ENCODE data around the gene EFHC1. TPM values are rescaled to one million over a fixed set of nuclear protein-coding genes. Genes with fewer than 3 reads are reported as not detected.
"Not testable (repeated sequence)": the region's sequence is repeated elsewhere in the genome, so short reads cannot be mapped to it uniquely, and the experiment has no call there.

The EFHC1 gene, protein sequence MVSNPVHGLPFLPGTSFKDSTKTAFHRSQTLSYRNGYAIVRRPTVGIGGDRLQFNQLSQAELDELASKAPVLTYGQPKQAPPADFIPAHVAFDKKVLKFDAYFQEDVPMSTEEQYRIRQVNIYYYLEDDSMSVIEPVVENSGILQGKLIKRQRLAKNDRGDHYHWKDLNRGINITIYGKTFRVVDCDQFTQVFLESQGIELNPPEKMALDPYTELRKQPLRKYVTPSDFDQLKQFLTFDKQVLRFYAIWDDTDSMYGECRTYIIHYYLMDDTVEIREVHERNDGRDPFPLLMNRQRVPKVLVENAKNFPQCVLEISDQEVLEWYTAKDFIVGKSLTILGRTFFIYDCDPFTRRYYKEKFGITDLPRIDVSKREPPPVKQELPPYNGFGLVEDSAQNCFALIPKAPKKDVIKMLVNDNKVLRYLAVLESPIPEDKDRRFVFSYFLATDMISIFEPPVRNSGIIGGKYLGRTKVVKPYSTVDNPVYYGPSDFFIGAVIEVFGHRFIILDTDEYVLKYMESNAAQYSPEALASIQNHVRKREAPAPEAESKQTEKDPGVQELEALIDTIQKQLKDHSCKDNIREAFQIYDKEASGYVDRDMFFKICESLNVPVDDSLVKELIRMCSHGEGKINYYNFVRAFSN
- total RNA-seq (2014; rRNA removed; shearing (Covaris generic)), result 14.1 and 23.7 TPM in 2 replicates
- polyA plus RNA-seq (2015; cell fraction: cytosol; rRNA removed), result 6.0 and 12.0 TPM in 2 replicates
- polyA plus RNA-seq (2015; cell fraction: nucleus; rRNA removed), result 259 and 284 TPM in 2 replicates

DNA sequence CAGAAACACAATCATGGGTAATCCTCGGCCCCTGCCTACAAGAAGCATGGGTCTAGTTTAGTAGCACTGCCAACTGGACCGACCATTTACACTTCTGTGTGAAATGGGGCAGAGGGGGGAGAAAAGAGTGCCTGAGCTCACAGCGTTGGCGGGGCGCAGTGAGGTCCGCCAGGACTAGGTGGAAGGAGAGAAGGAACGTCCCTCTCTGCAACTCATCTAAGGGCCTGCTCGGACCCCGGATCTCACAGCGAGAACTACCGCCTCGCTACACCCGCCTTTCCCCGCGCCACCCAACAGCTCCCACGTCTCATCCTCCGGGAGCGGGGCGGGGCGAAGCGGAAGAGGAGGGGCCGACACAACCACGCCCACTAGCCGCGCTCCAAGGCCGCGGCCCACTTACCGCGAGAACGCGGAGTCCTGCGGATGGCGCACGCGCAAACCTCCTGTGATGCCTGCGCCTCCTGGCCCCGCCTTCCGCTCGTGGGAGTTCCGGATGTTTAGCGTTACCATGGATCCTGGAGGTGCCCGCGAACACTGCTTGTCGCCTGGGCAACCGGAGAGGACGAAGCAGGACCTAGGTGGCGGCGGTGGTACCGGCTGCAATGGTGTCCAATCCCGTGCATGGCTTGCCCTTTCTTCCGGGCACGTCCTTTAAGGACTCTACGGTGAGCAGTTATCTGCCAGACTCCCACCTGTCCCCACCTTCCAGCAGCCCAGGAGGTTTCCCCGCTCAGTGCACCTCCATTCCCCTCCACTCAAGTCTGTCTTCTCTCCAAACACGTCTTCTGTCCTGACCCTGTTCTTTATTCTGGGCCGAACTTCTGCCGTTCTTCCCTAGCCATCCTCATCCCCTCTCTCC lies at the start of gene EFHC1:
Gene EFHC1 (plus strand): TSS at position 534 of the 859 bp plus-strand sequence. CDS start 69 bp downstream, at position 603.
- in situ Hi-C loops (cut with HindIII; ENCODE audit: low pct_unique_long_range_greater_than_20kb, low sequenced_read_pairs), result loop anchor here (25.0 kb wide), 1 partner anchor 242 kb away; the partner anchor contains the start of gene TMEM14A
- peak; percentile 97 for DNase-seq (ENCODE audit: low read depth, low spot score)

DNA sequence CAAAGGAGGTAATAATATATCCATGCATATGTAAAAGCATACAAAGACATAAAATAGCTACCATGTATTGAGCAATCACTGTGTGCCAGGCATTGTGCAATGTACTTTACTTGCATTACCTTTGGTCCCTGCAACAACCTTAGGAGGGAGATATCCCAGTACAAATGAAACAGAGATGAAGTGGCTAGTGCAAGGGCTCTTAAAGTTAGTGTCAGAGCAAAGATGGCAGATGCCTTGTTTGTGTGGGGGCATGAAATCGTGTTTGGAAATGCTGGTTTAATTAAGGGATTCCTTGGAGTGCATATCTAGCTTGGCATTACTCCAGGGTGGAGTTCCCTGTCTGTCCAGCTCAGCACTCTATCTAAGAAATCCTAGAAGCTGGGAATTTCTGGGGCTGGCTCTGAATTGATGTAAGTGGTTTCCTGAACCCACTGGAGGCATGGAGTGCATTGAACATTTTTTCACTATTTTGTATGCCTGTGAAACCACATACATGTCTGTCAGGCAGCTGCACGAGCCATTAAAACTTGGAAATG lies 48.4 kb upstream of the EFHC1 start:
- DNase-seq (ENCODE audit: low read depth, low spot score), result no peak
- in situ Hi-C loops (cut with HindIII; ENCODE audit: low pct_unique_long_range_greater_than_20kb, low sequenced_read_pairs), result no loop called here

DNA sequence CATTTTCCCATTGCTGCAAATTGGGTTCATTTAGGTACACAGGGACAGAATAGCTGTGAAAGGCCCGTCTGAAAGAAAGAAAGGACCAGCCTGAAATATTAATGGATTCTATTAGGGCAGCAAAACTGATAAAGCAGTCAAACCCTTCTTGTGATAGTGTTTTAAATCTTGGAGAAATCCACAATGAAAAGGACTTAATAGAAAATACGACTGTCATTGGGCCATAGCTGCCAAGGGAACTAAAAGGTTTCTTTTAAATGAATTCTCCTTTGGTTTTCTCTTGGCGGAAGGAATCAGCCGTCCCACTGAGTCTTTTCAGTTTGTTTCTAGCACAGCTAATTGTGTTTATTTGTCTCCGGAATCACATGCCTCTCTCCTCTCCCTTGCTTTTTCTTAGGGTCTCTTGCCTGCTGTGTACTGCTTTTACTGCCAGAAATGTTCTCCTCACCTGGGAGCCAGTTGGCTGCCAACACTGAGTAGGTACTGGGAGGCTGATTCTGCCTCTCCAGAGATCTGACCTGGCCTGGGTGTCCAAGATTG lies 46.9 kb upstream of the EFHC1 start:
- DNase-seq (ENCODE audit: low read depth, low spot score), result no peak
- in situ Hi-C loops (cut with HindIII; ENCODE audit: low pct_unique_long_range_greater_than_20kb, low sequenced_read_pairs), result no loop called here

DNA sequence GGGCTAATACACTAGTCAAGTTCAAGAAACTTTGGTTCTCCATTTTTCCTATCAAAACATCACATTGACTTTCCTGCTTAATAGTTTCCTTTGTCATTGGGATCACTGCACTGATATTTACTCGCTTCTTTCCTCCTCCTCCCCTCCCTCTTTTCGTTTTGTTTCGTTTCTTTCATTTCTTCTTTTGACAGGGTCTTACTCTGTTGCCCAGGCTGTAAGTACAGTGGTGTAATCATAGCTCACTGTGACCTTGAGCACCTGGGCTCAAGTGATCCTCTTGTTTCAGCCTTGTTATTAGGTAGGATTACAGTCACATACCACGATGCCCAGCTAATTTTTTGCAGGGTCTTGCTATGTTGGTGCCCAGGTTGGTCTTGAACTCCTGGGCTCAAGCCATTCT lies 45.9 kb upstream of the EFHC1 start:
- in situ Hi-C loops (cut with HindIII; ENCODE audit: low pct_unique_long_range_greater_than_20kb, low sequenced_read_pairs), result no loop called here
- DNase-seq (ENCODE audit: low read depth, low spot score), result no peak

DNA sequence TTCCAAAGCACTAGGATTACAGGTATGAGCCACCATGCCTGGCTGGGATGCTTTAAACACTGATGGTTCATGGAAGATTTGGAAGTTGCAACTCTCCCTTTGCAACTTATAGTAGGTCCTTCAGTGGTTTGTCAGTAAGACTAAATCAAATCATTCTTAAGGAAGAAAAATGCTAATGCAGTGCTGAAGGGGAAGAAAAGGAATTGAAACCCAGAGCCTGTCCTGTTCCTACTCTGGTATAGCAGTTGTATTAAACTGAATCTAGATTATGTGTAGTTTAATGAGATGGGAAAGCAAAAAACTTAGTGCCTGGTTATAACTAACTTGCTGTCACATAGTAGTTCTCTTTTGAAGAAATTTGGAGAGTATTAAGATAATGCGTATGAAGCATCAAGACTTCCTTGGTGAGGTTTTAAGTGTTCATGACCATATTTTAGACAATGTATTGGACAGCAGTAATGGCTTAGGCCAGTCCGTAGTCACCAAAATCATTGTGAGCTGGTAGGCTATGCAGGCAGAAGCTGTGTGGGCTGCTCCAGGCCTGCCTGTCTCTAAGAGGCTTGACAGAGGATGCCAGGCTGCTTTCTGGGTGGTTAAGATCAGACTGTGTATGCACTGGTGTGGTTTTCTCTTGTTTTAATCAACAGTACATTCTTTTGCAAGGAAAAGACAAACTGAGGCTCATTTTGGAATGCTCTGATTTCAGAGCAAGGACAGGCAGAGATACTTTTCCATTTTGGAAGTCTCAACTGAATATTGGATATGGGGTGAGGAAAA lies 44.2 kb upstream of the EFHC1 start:
- peak; percentile 66 for DNase-seq (ENCODE audit: low read depth, low spot score)
- in situ Hi-C loops (cut with HindIII; ENCODE audit: low pct_unique_long_range_greater_than_20kb, low sequenced_read_pairs), result loop anchor here (25.0 kb wide), 1 partner anchor 89 kb away; the partner anchor contains the start of gene MCM3

DNA sequence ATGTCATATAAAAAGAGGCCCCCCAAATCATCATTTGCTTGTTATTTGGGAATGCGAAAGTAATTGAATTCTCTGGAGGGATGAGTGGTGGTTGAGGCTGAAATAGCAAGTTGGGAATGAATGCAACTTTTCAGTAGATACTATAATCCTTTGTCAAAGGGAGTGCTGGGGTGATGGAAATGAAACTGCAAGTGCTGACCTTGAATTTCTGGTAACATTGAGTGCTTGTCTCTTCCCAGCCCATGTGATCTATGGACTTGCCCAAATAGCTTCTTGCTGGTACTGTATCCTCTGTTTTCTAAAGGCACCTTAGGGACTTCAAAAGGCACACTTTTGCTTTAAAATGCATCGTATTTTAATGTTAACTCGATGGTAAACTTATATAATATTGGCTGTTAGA lies 43.4 kb upstream of the EFHC1 start:
- in situ Hi-C loops (cut with HindIII; ENCODE audit: low pct_unique_long_range_greater_than_20kb, low sequenced_read_pairs), result loop anchor here (25.0 kb wide), 1 partner anchor 89 kb away; the partner anchor contains the start of gene MCM3
- peak; percentile 98 for DNase-seq (ENCODE audit: low read depth, low spot score)

DNA sequence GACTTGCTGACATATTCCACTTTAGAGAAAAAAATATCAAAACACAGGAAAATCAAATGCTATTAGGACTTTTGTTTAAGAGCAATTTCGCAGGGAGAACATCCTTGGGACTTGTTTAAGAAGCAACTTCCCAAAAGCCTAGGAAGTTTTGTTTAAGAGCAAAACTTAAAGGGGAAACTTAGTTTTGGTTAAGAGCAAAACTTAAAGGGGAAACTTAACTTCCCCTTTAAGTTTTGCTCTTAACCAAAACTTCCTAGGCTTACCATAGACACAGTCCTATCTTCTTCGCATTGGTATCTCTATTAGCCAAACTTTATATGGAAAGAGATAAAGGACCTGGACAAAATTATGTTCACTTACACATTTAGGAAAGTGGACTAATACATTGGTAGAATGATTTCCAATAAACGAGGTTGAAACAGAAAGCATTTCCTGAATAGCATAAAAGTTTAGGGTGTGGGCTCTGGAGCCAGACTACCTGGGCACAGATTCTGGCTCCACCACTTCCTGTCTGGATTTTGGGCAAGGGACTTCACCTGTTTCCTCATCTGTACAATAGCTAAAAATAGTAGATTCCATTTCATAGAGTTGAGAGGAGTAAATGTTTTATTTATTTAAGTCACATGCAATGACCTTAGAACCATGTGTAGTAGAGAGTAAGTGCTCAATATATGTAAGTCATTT lies 42.5 kb upstream of the EFHC1 start:
- no peak for DNase-seq (ENCODE audit: low read depth, low spot score)
- in situ Hi-C loops (cut with HindIII; ENCODE audit: low pct_unique_long_range_greater_than_20kb, low sequenced_read_pairs), result loop anchor here (25.0 kb wide), 1 partner anchor 90 kb away; the partner anchor contains the start of gene MCM3

DNA sequence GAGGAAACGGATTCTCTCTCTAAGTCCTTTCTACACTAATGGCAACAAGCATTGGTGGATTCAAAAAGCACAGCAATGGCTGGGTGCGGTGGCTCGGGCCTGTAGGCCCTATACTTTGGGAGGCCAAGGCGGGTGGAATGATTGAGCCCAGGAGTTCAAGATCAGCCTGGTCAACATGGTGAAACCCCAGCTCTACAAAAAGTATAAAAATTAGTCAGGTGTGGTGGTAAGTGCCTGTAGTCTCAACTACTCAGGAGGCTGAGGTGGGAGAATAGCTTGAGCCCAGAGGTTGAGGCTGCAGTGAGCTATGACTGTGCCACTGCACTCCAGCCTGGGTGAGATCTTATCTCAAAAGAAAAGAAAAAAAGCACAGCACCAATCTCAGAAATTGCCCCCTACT lies 38.9 kb upstream of the EFHC1 start:
- in situ Hi-C loops (cut with HindIII; ENCODE audit: low pct_unique_long_range_greater_than_20kb, low sequenced_read_pairs), result loop anchor here (25.0 kb wide), 1 partner anchor 94 kb away; the partner anchor contains the start of gene MCM3
- no peak for DNase-seq (ENCODE audit: low read depth, low spot score)

DNA sequence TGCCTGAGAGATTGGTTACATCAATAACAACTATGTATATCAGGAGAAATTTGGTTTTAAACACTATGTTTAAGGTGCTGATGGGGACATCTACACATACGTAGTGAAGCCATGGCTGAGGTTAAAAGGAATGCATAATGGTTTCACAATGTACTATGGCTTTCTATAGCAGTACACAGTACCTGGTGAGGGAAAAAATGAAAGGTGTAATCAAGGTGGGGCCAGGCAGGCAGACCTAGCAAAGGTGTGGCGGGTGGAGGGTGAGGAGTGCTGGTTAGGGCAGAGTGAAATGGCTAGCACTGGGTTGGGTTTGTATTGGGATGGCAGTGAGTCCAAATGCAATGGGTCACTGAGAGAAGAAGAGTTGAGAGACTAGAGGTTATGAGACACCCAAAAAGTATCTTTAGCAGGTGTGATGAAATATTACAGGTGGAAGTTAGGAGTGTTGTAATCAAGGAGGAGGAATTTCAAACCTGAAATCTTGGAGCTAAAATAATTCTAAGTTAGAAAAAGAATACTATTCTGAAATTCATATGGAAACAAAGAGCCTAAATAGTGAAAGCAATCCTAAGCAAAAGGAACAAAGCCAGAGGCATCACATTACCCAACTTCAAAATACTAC lies 35.9 kb upstream of the EFHC1 start:
- no peak for DNase-seq (ENCODE audit: low read depth, low spot score)
- in situ Hi-C loops (cut with HindIII; ENCODE audit: low pct_unique_long_range_greater_than_20kb, low sequenced_read_pairs), result loop anchor here (25.0 kb wide), 1 partner anchor 97 kb away; the partner anchor contains the start of gene MCM3

DNA sequence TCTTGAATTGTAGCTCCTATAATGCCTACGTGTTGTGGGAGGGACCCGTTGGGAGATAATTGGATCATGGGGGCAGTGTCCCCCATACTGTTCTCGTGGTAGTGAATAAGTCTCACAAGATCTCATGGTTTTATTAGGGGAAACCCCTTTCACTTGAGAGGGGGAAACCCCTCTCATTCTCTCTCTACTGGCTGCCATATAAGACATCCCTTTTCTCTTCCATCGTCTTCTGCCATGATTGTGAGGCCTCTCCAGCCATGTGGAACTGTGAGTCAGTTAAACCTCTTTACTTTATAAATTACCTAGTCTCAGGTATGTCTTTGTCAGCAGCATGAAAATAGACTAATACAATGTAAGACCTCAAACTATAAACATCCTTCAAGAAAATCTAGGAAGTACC lies 35.1 kb upstream of the EFHC1 start:
- no peak for DNase-seq (ENCODE audit: low read depth, low spot score)
- in situ Hi-C loops (cut with HindIII; ENCODE audit: low pct_unique_long_range_greater_than_20kb, low sequenced_read_pairs), result loop anchor here (25.0 kb wide), 1 partner anchor 98 kb away; the partner anchor contains the start of gene MCM3

DNA sequence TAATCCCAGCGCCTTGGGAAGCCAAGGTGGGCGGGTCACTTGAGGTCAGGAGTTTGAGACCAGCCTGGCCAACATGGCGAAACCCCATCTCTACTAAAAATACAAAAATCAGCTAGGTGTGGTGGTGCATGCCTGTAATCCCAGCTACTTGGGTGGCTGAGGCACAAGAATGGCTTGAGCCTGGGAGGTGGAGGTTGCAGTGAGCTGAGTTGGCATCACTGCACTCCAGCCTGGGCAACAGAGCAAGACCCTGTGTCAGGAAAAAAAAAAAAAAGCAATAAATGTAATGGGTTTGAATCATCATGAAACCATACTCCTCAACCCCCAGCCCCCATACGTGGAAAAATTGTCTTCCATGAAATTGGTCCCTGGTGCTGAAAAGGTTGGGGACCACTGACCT lies 32.0 kb upstream of the EFHC1 start:
- in situ Hi-C loops (cut with HindIII; ENCODE audit: low pct_unique_long_range_greater_than_20kb, low sequenced_read_pairs), result loop anchor here (25.0 kb wide), 1 partner anchor 101 kb away; the partner anchor contains the start of gene MCM3

DNA sequence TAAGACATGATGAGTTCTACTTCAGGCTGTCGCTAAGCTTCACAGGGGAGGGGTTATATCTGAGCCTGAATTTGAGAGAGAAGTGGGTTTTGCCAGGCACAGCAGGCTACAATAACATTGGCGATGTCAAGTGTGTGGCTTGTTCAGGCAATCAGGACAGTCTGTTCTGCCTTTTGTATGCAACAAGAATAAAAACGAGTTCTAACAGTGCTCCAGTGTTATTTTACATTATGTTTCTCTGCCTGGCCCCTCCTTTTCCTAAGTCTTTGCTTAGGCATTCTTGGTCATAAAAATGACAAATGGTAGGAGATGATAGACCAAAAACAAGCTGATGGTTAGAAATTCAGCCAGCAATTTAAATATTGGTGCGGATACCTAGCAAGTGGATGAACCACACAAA lies 31.4 kb upstream of the EFHC1 start:
- in situ Hi-C loops (cut with HindIII; ENCODE audit: low pct_unique_long_range_greater_than_20kb, low sequenced_read_pairs), result loop anchor here (25.0 kb wide), 1 partner anchor 101 kb away; the partner anchor contains the start of gene MCM3
- no peak for DNase-seq (ENCODE audit: low read depth, low spot score)

More for the DNA sequence above, 32.0 kb upstream of the EFHC1 start:
- DNase-seq (ENCODE audit: low read depth, low spot score), result not testable (repeated sequence)

DNA sequence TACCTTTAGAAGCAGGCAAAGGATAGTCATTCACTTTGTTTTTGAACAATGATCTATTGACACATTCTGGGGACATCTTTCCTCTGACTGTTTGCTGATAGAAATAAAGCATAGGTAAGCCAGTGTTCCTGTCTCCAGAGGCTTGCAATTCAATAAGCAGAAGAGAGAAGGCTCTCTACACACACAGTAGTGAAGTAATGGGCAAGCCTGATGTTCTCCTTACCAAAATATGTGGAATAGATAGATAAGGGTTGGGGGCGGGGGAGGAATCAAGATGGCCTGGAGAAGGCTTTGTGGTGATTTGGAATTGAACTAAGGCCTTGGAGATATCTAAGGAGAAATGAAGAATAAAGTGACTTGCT lies 30.9 kb upstream of the EFHC1 start:
- DNase-seq (ENCODE audit: low read depth, low spot score), result peak; percentile 33
- in situ Hi-C loops (cut with HindIII; ENCODE audit: low pct_unique_long_range_greater_than_20kb, low sequenced_read_pairs), result loop anchor here (25.0 kb wide), 1 partner anchor 102 kb away; the partner anchor contains the start of gene MCM3

DNA sequence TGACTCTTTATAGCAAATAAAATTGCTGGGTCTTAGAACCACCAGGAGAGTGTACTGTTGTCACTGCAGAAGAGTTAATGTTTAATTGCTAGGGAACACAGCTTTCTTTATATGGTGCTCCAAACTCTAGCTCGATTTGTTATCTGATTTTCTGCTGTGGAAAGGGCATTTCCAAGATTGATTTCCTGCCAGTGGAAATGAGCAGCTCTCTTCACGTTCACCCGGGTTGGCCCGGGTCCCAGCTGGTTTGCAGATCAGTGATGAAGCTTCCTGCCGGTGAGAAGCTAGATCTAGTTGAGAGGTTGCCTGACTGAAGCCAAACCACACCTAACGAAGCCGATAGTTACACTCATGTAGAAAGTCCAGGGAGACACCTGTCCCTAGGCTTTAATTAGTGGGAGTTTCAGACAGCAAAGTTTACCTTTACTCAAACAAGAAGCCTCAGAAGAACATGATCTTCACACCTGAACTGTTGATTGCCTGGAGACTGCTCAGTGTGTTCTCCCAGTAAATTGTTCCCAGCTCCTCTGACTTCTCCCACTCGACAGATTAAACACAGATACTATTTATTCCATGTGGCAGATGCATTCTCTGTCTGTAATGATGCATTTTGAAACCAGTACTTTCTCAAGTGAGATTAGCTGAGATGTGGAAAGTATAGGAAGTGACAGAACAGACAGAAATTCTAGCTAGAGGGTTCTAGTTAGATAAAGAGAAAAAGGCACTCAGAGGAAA lies 30.3 kb upstream of the EFHC1 start:
- in situ Hi-C loops (cut with HindIII; ENCODE audit: low pct_unique_long_range_greater_than_20kb, low sequenced_read_pairs), result loop anchor here (25.0 kb wide), 1 partner anchor 102 kb away; the partner anchor contains the start of gene MCM3
- DNase-seq (ENCODE audit: low read depth, low spot score), result peak; percentile 17

Data from SK-MEL-5 (cell line).